NCI-H82 treated with DMSO at 0.1 percent for 48 hours (cell line): Measurements from ENCODE around the gene TEPSIN.
"Not testable (repeated sequence)": the region's sequence is repeated elsewhere in the genome, so short reads cannot be mapped to it uniquely, and the experiment has no call there.

Experiments
- DNase-seq: peaks from one replicate; lab custom pipeline; 2025; ENCODE audit not compliant: unreplicated experiment; lab: John Stamatoyannopoulos, UW

Gene TEPSIN

GRCh38 chr17:81237591-81238489 is 1.0 kb downstream of the TEPSIN start:
- DNase-seq = no peak

GRCh38 chr17:81236784-81237183 is 2.1 kb downstream of the TEPSIN start:
- DNase-seq = no peak

GRCh38 chr17:81235822-81236740 is 2.8 kb downstream of the TEPSIN start:
- no peak for DNase-seq

GRCh38 chr17:81234940-81235821 is 3.7 kb downstream of the TEPSIN start:
- DNase-seq = no peak

GRCh38 chr17:81234506-81234855 is 4.4 kb downstream of the TEPSIN start:
- DNase-seq = no peak

- no peak for DNase-seq
Observed at GRCh38 chr17:81233811-81234505, 4.9 kb downstream of the TEPSIN start.

GRCh38 chr17:81233316-81233715 is 5.5 kb downstream of the TEPSIN start:
- no peak for DNase-seq

- no peak for DNase-seq
Observed at GRCh38 chr17:81232616-81233241, 6.1 kb downstream of the TEPSIN start.

GRCh38 chr17:81231766-81232581 is 6.9 kb downstream of the TEPSIN start:
- DNase-seq = no peak

GRCh38 chr17:81231121-81231645 is 7.7 kb downstream of the TEPSIN start:
- DNase-seq = no peak

- DNase-seq = no peak
Observed at GRCh38 chr17:81230043-81230820, 8.6 kb downstream of the TEPSIN start.

- DNase-seq = no peak
Observed at GRCh38 chr17:81229666-81229920, 9.3 kb downstream of the TEPSIN start.

- DNase-seq = no peak
Observed at GRCh38 chr17:81228834-81229665, 9.8 kb downstream of the TEPSIN start.

GRCh38 chr17:81228420-81228819 is 10.4 kb downstream of the TEPSIN start:
- DNase-seq = no peak

GRCh38 chr17:81227630-81228029 is 11.2 kb downstream of the TEPSIN start:
- not testable (repeated sequence) for DNase-seq

- DNase-seq = no peak
Observed at GRCh38 chr17:81223762-81224130, 15.1 kb downstream of the TEPSIN start.
